ACC112 (cell line): Measurements from ENCODE around the gene ZNF362.

ENCODE experiments used
- H2AFZ ChIP-seq: fragments of 200-600 bp; sonication (generic); one replicate; pipeline ENCODE4 v1.6.0; 2017; ENCODE audit warnings: antibody characterized with exemption, low read length; ENCODE audit not compliant: unreplicated experiment
- H3K27ac ChIP-seq: fragments of 200-600 bp; sonication (generic); 2 replicates; pipeline ENCODE4 v1.5.1; 2014; ENCODE audit warnings: low read depth, mild to moderate bottlenecking, antibody characterized with exemption, low read length, moderate library complexity
- H3K27me3 ChIP-seq: fragments of 200-600 bp; sonication (generic); 2 replicates; pipeline ENCODE4 v1.6.1; 2014; ENCODE audit warnings: mild to moderate bottlenecking, antibody characterized with exemption, low read length, moderate library complexity, mixed read lengths; ENCODE audit not compliant: insufficient read depth
- H3K36me3 ChIP-seq: fragments of 200-600 bp; sonication (generic); 2 replicates; pipeline ENCODE4 v1.6.1; 2016; ENCODE audit warnings: mild to moderate bottlenecking, antibody characterized with exemption, low read length, moderate library complexity, mixed read lengths; ENCODE audit not compliant: insufficient read depth
- H3K4me1 ChIP-seq: fragments of 200-600 bp; sonication (generic); one replicate; pipeline ENCODE4 v1.6.1; 2016; ENCODE audit warnings: low read length, mixed read lengths; ENCODE audit not compliant: insufficient read depth, unreplicated experiment, control insufficient read depth
- H3K4me3 ChIP-seq: fragments of 200-600 bp; sonication (generic); 2 replicates; pipeline ENCODE4 v1.5.1; 2014; ENCODE audit warnings: mild to moderate bottlenecking, low read depth, low read length
- H3K79me2 ChIP-seq: fragments of 200-600 bp; sonication (generic); one replicate; pipeline ENCODE4 v1.6.0; 2016; ENCODE audit warnings: low read length; ENCODE audit not compliant: control insufficient read depth, unreplicated experiment, insufficient read depth

Gene ZNF362

GRCh38 chr1:33319186-33319948 is 63.1 kb downstream of the ZNF362 start:
- Histone ChIP-seq H3K4me1 (peaks cover 10% of the 10 kb centered on the region), H3K27ac (no peak overlapping the region), H3K4me3 (no peak overlapping the region), H3K36me3 (peaks cover 6% of the 10 kb centered on the region), H3K27me3 (no peaks in the 10 kb centered on the region), H3K79me2 (no peaks in the 10 kb centered on the region), H2AFZ (no peak overlapping the region)

- Histone ChIP-seq H2AFZ (no peak overlapping the region), H3K79me2 (no peaks in the 10 kb centered on the region), H3K27ac (no peak overlapping the region), H3K4me3 (no peak overlapping the region), H3K4me1 (peaks cover 10% of the 10 kb centered on the region), H3K27me3 (no peaks in the 10 kb centered on the region), H3K36me3 (peaks cover 11% of the 10 kb centered on the region)
Observed at GRCh38 chr1:33319949-33320618, 63.8 kb downstream of the ZNF362 start.

- H2AFZ ChIP-seq: no peak within 1 kb of the TSS
- H3K27me3 ChIP-seq: no peaks in the 10 kb centered on the region
- H3K4me1 ChIP-seq: peaks cover 9% of the 10 kb centered on the region
- H3K4me3 ChIP-seq: no peak within 1 kb of the TSS
- peaks cover under 1% of the 10 kb centered on the region for H3K79me2 ChIP-seq
- peaks cover 17% of the 10 kb centered on the region for H3K36me3 ChIP-seq
- H3K27ac ChIP-seq: no peak within 1 kb of the TSS
Observed at GRCh38 chr1:33320619-33321165, 64.4 kb downstream of the ZNF362 start, which contains the start of gene A3GALT2. Gene A3GALT2, minus strand, starts transcription at chr1:33321098. Its CDS starts 0 bp downstream, at chr1:33321098.

DNA sequence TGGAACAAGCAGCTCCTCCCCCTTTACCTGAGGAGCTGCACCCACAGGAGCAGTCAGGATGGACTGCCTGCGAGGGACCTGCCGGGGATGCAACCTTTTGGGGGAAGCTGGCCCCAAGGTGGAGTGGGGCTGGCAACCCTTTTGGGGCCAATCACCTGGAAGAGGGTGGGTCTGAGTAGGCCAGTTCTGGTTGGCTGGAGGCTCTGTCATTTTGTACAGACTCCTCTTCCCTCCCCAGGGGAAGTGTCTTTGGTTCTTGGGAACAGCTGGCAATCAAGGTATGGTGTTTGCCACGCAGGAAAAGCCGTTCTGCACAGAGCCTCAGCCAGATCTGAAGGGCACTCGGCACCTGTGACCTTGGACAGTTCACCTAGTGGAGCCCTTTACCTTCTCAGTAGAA is 64.9 kb downstream of the ZNF362 start:
- Histone ChIP-seq H3K36me3 (peaks cover 22% of the 10 kb centered on the region), H3K27ac (no peak overlapping the region), H3K79me2 (peaks cover 5% of the 10 kb centered on the region), H3K4me3 (no peak overlapping the region), H3K27me3 (no peaks in the 10 kb centered on the region), H3K4me1 (peaks cover 4% of the 10 kb centered on the region), H2AFZ (no peak overlapping the region)

GRCh38 chr1:33322109-33322508 is 65.8 kb downstream of the ZNF362 start:
- peaks cover 12% of the 10 kb centered on the region for H3K79me2 ChIP-seq
- no peak overlapping the region for H3K4me3 ChIP-seq
- H3K36me3 ChIP-seq: peaks cover 29% of the 10 kb centered on the region
- H3K4me1 ChIP-seq: peaks cover 4% of the 10 kb centered on the region
- H3K27ac ChIP-seq: no peak overlapping the region
- no peak overlapping the region for H2AFZ ChIP-seq
- H3K27me3 ChIP-seq: no peaks in the 10 kb centered on the region

- peaks cover 17% of the 10 kb centered on the region for H3K79me2 ChIP-seq
- no peaks in the 10 kb centered on the region for H3K27me3 ChIP-seq
- H3K27ac ChIP-seq: no peak overlapping the region
- H3K36me3 ChIP-seq: peaks cover 31% of the 10 kb centered on the region
- no peak overlapping the region for H3K4me3 ChIP-seq
- H3K4me1 ChIP-seq: peaks cover 11% of the 10 kb centered on the region
- no peak overlapping the region for H2AFZ ChIP-seq
Observed at GRCh38 chr1:33322870-33323585, 66.7 kb downstream of the ZNF362 start.

DNA sequence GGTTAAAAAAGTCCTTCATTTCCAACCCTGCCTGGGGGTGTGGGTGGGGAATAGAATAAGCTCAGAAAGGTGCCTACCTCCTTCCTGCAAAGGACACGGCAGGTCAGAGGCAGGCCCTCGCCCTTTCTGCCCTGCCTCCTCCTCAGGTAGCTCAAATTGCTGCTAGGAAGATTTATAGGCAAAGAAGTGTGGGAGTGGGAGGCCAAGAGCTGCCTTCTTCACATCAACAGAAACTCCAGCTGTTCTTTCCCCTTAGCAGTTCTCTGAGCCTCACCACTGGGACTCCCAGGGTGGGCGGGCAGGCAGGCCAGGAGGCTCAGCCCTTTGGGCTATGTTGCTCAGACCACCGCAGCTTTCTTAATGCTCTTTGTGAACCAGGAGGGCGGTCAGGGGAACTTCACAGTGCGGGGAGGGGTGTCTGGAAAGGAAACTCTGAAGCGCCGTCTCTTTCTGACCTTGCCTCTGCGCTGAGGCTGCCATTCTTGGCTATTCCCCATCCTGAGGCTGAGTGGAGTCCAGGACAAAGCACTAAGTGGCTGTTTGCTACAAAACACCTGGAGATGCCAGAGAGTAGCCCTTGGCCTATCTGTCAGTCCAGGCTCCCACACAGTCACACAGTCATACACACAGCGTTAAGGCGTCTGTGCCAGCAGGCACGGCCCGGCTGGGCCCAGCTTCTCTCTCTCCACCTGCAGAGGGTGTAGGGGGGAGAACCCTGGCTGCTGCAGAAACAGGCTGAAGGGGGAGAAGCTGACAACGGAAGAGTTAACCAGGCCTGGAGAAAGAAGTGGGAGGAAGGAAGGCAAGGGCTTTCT is 67.6 kb downstream of the ZNF362 start:
- Histone ChIP-seq H3K27me3 (no peaks in the 10 kb centered on the region), H3K36me3 (peaks cover 36% of the 10 kb centered on the region), H3K4me1 (peaks cover 17% of the 10 kb centered on the region), H3K79me2 (peaks cover 20% of the 10 kb centered on the region), H3K27ac (no peak overlapping the region), H3K4me3 (no peak overlapping the region), H2AFZ (no peak overlapping the region)

DNA sequence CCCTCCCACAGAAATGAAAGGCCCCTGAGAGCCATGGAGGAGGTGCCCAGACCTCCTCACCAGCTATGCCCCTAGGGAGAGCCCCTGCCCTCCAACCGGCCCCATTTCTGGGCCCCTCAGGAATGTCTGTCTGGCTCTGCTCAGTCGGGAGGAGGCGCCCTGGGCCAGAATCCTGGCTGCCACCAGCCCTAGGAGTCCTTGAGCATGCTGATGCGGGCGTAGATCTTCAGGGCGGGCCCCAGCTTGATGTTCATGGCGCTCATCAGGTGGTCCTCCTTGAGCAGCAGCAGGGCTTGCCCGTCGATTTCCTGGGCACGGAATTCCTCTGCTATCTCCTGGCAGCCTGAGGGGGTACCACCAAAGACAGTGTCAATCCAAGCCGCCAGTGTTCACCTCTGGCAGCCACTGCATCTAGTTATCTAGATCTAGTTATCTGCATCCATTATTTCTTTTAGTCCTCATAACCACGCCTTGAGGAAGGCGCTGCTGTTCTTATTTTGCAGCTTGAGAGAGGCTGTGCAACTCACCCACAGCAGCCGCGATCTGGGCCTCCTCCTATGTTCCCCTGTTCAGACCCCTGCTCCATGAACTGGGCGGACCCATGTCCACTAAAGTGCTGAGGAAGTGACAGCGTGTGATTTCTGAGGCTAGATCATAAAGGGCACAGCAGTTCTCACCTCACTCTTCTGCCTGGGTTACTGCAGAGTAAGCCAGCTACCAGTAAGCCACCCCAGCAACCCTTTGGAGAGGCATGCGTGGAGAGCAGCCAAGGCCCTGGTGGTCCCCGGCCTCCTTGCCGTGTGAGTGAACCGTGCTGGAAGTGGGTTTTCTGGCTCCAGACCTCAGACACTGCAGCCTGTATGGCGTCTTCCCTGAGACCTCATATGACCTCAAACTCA is 68.6 kb downstream of the ZNF362 start:
- H3K4me1 ChIP-seq: peaks cover 27% of the 10 kb centered on the region
- no peak overlapping the region for H2AFZ ChIP-seq
- no peak overlapping the region for H3K4me3 ChIP-seq
- H3K36me3 ChIP-seq: peaks cover 47% of the 10 kb centered on the region
- H3K27ac ChIP-seq: no peak overlapping the region
- peaks cover 24% of the 10 kb centered on the region for H3K79me2 ChIP-seq
- no peaks in the 10 kb centered on the region for H3K27me3 ChIP-seq

DNA sequence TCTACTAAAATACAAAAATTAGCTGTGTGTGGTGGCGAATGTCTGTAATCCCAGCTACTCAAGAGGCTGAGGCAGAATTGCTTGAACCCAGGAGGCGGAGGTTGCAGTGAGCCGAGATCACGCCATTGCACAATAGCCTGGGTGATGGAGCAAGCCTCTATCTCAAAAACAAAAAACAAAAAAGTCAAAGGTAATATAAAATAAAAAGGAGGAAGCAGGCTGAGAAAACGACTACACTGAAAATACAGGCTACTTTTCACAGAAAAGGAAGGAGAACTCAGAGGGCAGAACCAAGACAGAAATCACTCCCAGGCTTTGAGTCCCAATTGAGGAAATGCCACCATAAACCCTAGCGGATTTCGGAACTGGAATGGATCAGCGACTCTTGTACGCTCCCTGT is 70.5 kb downstream of the ZNF362 start:
- peaks cover 42% of the 10 kb centered on the region for H3K79me2 ChIP-seq

More for the DNA sequence above, 70.5 kb downstream of the ZNF362 start:
- Histone ChIP-seq H3K4me1 (peaks cover 36% of the 10 kb centered on the region), H3K27ac (peak overlapping the region; percentile 75), H3K36me3 (peaks cover 61% of the 10 kb centered on the region), H2AFZ (no peak overlapping the region), H3K4me3 (no peak overlapping the region), H3K27me3 (no peaks in the 10 kb centered on the region)
